Activated naive CD4-positive, alpha-beta T cell treated with anti-CD3 and anti-CD28 coated beads for 36 hours (primary cell): ENCODE measurements around the gene TEDDM1. TPM values are rescaled to one million over a fixed set of nuclear protein-coding genes. Genes with fewer than 3 reads are reported as not detected.
"Not testable (repeated sequence)": the region's sequence is repeated elsewhere in the genome, so short reads cannot be mapped to it uniquely, and the experiment has no call there.

Experiments used
- CTCF ChIA-PET: fragments of 350-600 bp; sonication (Branson Sonifier 250); formaldehyde crosslinking; loops from one replicate; lab custom pipeline; 2021; ENCODE audit warnings: antibody characterized with exemption; lab: Charles Lee
- DNase-seq: peaks from one replicate; pipeline ENCODE4 v3.0.0-alpha.2; 2020
- H3K27ac Mint-ChIP-seq: one replicate; pipeline ENCODE4 v1.8.0; 2021; ENCODE audit warnings: mild to moderate bottlenecking, mixed read lengths
- H3K27me3 Mint-ChIP-seq: one replicate; pipeline ENCODE4 v1.8.0; 2021; ENCODE audit warnings: low read depth, mixed read lengths
- H3K36me3 Mint-ChIP-seq: one replicate; pipeline ENCODE4 v1.8.0; 2021; ENCODE audit warnings: low read depth, mixed read lengths
- H3K4me1 Mint-ChIP-seq: one replicate; pipeline ENCODE4 v1.8.0; 2021; ENCODE audit warnings: low read depth, mixed read lengths
- H3K4me3 Mint-ChIP-seq: one replicate; pipeline ENCODE4 v1.8.0; 2021; ENCODE audit warnings: mild to moderate bottlenecking, moderate library complexity, mixed read lengths
- H3K9me3 Mint-ChIP-seq: one replicate; pipeline ENCODE4 v1.8.0; 2021; ENCODE audit warnings: mixed read lengths
- intact Hi-C: fragments of 100-400 bp; cut with micrococcal nuclease; formaldehyde crosslinking; loops from one replicate; pipeline ENCODE4 v1.15.1; 2023
- total RNA-seq, 2 experiments: library from RNA; stranded (reverse); gene quantifications; one replicate each; pipeline ENCODE4 v1.2.3, GENCODE V29; 2021

Gene TEDDM1
- total RNA-seq, 2 experiments from 2014 or later, result not detected

DNA sequence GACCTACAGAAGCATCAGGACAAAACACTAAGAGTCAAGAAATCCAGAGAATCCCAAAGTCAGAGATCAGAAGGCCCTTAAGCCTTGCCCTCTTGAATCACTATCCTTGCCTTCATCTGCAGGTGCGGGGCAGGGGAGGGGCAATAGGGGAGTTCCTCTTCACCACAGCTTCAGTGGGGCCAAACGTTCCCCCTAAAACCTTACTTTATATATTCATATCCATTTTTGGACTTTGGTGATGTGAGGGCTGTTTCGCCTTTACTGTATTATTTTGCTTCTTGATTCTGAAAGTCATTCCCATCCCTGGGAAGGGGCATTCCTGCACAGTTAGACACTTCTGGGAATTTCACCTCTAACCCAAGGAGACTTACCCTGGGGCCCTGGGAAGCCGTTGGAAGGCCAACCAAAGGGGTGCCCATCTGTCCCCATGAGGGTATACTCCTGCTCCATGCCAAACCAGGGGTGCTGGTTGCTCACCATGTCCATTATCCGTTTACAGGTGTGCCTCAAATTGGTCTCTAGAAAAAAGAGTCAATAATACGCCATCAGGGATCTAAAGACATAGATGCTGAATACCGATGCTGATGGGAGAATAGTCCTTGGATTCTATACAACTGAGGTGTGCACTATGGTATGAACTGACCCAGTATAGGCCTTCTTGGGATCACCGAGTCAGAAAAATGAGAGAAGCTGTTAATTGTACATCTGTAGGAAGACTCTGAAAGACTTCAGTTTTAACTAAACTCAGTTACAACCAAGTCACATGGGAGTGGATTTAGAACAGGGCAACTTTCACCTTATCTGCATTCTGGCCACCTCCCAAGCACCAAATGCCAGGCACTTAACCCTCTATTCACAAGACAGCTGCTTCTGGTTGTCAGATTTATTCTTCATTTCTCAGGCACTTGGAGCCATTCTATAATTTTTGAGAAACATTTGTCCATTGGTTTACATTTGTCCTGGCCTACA, 14.3 kb downstream of the TEDDM1 start:
- Mint-ChIP-seq H3K9me3 (no peaks in the 10 kb centered on the region), H3K27ac (no peak overlapping the region), H3K27me3 (no peaks in the 10 kb centered on the region), H3K4me3 (no peak overlapping the region), H3K36me3 (peaks cover 41% of the 10 kb centered on the region), H3K4me1 (peaks cover 15% of the 10 kb centered on the region)
- CTCF ChIA-PET, result interaction anchor here (0.7 kb wide), 1 partner anchor 243 kb away, joined by 4 read pairs; no protein-coding TSS in a partner anchor
- intact Hi-C loops, result no loop called here
- no peak for DNase-seq

DNA sequence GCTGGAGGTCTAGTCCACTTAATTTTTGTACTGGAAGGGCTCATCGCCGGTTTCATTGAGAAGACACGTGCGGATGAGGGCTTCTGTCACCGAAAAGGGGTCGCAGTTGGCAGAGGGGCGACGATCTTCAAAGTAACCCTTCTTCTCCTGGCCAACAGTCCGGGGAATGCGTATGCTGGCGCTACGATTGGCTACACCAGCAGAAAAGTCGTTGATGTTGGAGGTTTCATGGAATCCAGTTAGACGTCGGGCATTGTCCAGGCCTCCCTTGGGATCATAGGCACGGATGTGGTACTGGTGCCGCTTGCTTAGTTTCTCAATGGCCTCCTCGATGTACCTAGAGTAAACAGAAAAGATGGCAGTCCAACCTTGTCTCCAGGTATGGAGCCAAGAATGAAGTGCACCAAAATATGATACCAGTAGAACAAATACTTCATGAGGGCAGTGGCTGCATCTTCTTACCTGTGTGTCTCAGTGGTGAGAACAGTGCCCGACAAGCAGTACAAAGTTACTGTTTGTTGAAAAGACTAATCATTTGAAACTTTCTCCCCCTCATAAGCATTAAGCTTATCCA, 16.0 kb downstream of the TEDDM1 start:
- Mint-ChIP-seq H3K4me3 (no peak overlapping the region), H3K9me3 (no peaks in the 10 kb centered on the region), H3K4me1 (peaks cover 6% of the 10 kb centered on the region), H3K27ac (no peak overlapping the region), H3K27me3 (no peaks in the 10 kb centered on the region), H3K36me3 (peaks cover 31% of the 10 kb centered on the region)
- CTCF ChIA-PET, result interaction anchor here (1.2 kb wide), 1 partner anchor 241 kb away, joined by 4 read pairs; no protein-coding TSS in a partner anchor
- intact Hi-C loops, result no loop called here
- no peak for DNase-seq

GRCh38 chr1:182383934-182384333, 16.5 kb downstream of the TEDDM1 start:
- intact Hi-C loops, result no loop called here
- Mint-ChIP-seq H3K4me1 (peaks cover under 1% of the 10 kb centered on the region), H3K27ac (no peak overlapping the region), H3K36me3 (peaks cover 30% of the 10 kb centered on the region), H3K9me3 (no peaks in the 10 kb centered on the region), H3K27me3 (no peaks in the 10 kb centered on the region), H3K4me3 (no peak overlapping the region)
- no peak for DNase-seq
- CTCF ChIA-PET, result interaction anchor here (1.2 kb wide), 1 partner anchor 241 kb away, joined by 4 read pairs; no protein-coding TSS in a partner anchor

DNA sequence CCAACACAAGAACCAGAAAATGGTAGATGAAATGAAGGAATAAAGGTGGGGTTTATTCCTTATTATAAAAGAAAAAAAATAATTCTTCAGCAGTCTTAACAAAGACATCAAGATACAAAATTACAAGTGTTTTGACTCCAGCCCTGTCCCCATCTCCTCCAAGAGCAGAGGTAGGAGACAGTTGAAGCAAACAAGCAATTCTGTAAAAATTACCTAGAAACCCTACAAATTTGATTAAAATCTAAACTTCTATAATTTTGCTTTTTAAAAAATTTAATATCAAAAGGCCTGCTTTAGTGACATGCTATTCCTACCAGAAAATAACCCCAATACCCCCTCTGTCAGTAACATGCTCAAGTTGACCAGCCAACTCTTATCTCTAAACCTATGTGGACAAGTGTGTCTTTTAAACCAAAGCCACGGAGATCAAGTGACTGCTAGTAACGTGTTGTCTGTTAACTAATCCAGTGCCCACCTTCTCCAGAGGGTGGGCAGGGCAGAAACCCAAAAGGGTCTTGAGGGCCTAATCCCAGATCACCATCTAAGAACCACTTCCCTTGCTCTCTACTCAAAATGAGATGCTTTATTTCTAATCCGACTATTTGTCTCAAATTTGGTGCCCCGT, 17.3 kb downstream of the TEDDM1 start:
- Mint-ChIP-seq H3K27me3 (no peaks in the 10 kb centered on the region), H3K9me3 (no peaks in the 10 kb centered on the region), H3K36me3 (peaks cover 30% of the 10 kb centered on the region), H3K27ac (no peak overlapping the region), H3K4me3 (no peak overlapping the region), H3K4me1 (no peaks in the 10 kb centered on the region)
- intact Hi-C loops, result no loop called here
- CTCF ChIA-PET, result interaction anchor here (1.2 kb wide), 1 partner anchor 240 kb away, joined by 4 read pairs; no protein-coding TSS in a partner anchor
- DNase-seq, result no peak

- H3K27me3 Mint-ChIP-seq, result no peaks in the 10 kb centered on the region
- H3K9me3 Mint-ChIP-seq, result no peaks in the 10 kb centered on the region
- no peak overlapping the region for H3K4me3 Mint-ChIP-seq
- peaks cover 29% of the 10 kb centered on the region for H3K36me3 Mint-ChIP-seq
- intact Hi-C loops, result no loop called here
- H3K27ac Mint-ChIP-seq, result no peak overlapping the region
- DNase-seq, result no peak
- H3K4me1 Mint-ChIP-seq, result no peaks in the 10 kb centered on the region
- CTCF ChIA-PET, result interaction anchor here (1.2 to 2.0 kb wide), 3 partner anchors 14 to 301 kb away, joined by 3 to 8 read pairs (median 5); no protein-coding TSS in a partner anchor
These were observed 18.3 kb downstream of the TEDDM1 start for GRCh38 chr1:182381962-182382819.

GRCh38 chr1:182380199-182380598, 20.3 kb downstream of the TEDDM1 start:
- intact Hi-C loops, result no loop called here
- CTCF ChIA-PET, result interaction anchor here (2.0 kb wide), 1 partner anchor 299 kb away, joined by 8 read pairs; no protein-coding TSS in a partner anchor
- no peak for DNase-seq
- Mint-ChIP-seq H3K27ac (no peak overlapping the region), H3K9me3 (no peaks in the 10 kb centered on the region), H3K27me3 (no peaks in the 10 kb centered on the region), H3K4me1 (no peaks in the 10 kb centered on the region), H3K4me3 (no peak overlapping the region), H3K36me3 (peaks cover 12% of the 10 kb centered on the region)

- DNase-seq, intact Hi-C loops, H3K27ac Mint-ChIP-seq, H3K4me3 Mint-ChIP-seq, H3K4me1 Mint-ChIP-seq, H3K27me3 Mint-ChIP-seq, H3K9me3 Mint-ChIP-seq: not testable (repeated sequence)
- CTCF ChIA-PET, result interaction anchor here (0.9 kb wide), 1 partner anchor 17 kb away, joined by 4 read pairs; no protein-coding TSS in a partner anchor
- peaks cover 10% of the 10 kb centered on the region for H3K36me3 Mint-ChIP-seq
These were observed 20.7 kb downstream of the TEDDM1 start for GRCh38 chr1:182379781-182380180.

- CTCF ChIA-PET, result interaction anchor here (0.8 to 2.0 kb wide), 4 partner anchors 19 to 292 kb away, joined by 3 to 7 read pairs (median 4); no protein-coding TSS in a partner anchor
- Mint-ChIP-seq H3K36me3 (peaks cover 3% of the 10 kb centered on the region), H3K4me1 (no peaks in the 10 kb centered on the region), H3K27me3 (no peaks in the 10 kb centered on the region), H3K9me3 (no peaks in the 10 kb centered on the region), H3K4me3 (no peak overlapping the region), H3K27ac (no peak overlapping the region)
- intact Hi-C loops, result no loop called here
- DNase-seq, result no peak
These were observed 23.4 kb downstream of the TEDDM1 start for GRCh38 chr1:182376936-182377574.

- intact Hi-C loops, result no loop called here
- CTCF ChIA-PET, result interaction anchor here (0.6 kb wide), 1 partner anchor 147 kb away, joined by 3 read pairs; no protein-coding TSS in a partner anchor
- Mint-ChIP-seq H3K27ac (no peak overlapping the region), H3K4me1 (no peaks in the 10 kb centered on the region), H3K4me3 (no peak overlapping the region), H3K27me3 (no peaks in the 10 kb centered on the region), H3K9me3 (no peaks in the 10 kb centered on the region), H3K36me3 (no peaks in the 10 kb centered on the region)
- DNase-seq, result no peak
These were observed 26.2 kb downstream of the TEDDM1 start for GRCh38 chr1:182374101-182374834.

GRCh38 chr1:182370532-182370931, 29.9 kb downstream of the TEDDM1 start:
- H3K27me3 Mint-ChIP-seq, result no peaks in the 10 kb centered on the region
- H3K4me1 Mint-ChIP-seq, result no peaks in the 10 kb centered on the region
- H3K9me3 Mint-ChIP-seq, result no peaks in the 10 kb centered on the region
- intact Hi-C loops, result no loop called here
- CTCF ChIA-PET, result interaction anchor here (0.6 kb wide), 1 partner anchor 540 kb away, joined by 3 read pairs; no protein-coding TSS in a partner anchor
- no peak for DNase-seq
- H3K27ac Mint-ChIP-seq, result no peak overlapping the region
- H3K36me3 Mint-ChIP-seq, result no peaks in the 10 kb centered on the region
- no peak overlapping the region for H3K4me3 Mint-ChIP-seq
